ENCODE measurements around the gene ACTN1. TPM values are rescaled to one million over a fixed set of nuclear protein-coding genes. Genes with fewer than 3 reads are reported as not detected.
"Not testable (repeated sequence)": the region's sequence is repeated elsewhere in the genome, so short reads cannot be mapped to it uniquely, and the experiment has no call there.

Gene ACTN1
- total RNA-seq, result 10 to 100 TPM; 10.0 to 17.3 (median 14.1) TPM

GRCh38 chr14:68979021-68979721 is at the start of gene ACTN1:
Gene ACTN1, minus strand, starts transcription at chr14:68979302. Its CDS starts 246 bp downstream, at chr14:68979056.
- H3K27ac ChIP-seq, result peak within 1 kb of the TSS; percentile 79 to 89 (median 80)
- no peaks in the 10 kb centered on the region for H3K9me3 ChIP-seq
- in situ Hi-C loops (cut with MboI; ENCODE audit: low sequenced_read_pairs in 4 of 4) (no loop called here), intact Hi-C loops (cut with DNase I; ENCODE audit: low total_unique reads) (loop anchor here (2.0 kb wide), 3 partner anchors 42 to 112 kb away; no protein-coding TSS in a partner anchor)
- no peaks in the 10 kb centered on the region for H3K36me3 ChIP-seq
- H3K4me3 ChIP-seq, result peak within 1 kb of the TSS; percentile 75 to 99 (median 88)
- TF ChIP-seq, protein P1, sequence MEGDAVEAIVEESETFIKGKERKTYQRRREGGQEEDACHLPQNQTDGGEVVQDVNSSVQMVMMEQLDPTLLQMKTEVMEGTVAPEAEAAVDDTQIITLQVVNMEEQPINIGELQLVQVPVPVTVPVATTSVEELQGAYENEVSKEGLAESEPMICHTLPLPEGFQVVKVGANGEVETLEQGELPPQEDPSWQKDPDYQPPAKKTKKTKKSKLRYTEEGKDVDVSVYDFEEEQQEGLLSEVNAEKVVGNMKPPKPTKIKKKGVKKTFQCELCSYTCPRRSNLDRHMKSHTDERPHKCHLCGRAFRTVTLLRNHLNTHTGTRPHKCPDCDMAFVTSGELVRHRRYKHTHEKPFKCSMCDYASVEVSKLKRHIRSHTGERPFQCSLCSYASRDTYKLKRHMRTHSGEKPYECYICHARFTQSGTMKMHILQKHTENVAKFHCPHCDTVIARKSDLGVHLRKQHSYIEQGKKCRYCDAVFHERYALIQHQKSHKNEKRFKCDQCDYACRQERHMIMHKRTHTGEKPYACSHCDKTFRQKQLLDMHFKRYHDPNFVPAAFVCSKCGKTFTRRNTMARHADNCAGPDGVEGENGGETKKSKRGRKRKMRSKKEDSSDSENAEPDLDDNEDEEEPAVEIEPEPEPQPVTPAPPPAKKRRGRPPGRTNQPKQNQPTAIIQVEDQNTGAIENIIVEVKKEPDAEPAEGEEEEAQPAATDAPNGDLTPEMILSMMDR (IDR thresholded peaks at IDR 0.05 in 4 of 5, conservative IDR thresholded peaks at IDR 0.05 in 1 of 5), result no peak
- TF ChIP-seq POLR2A (IDR thresholded peaks at IDR 0.05), result peak; percentile 65 to 86
- no peaks in the 10 kb centered on the region for H3K4me1 ChIP-seq
- DNase-seq (peak; percentile 85 to 91), ATAC-seq (peak; percentile 82 to 84)
- H3K27me3 ChIP-seq, result no peaks in the 10 kb centered on the region

- ATAC-seq (no peak), DNase-seq (no peak)
- no peaks in the 10 kb centered on the region for H3K9me3 ChIP-seq
- H3K27me3 ChIP-seq, result no peaks in the 10 kb centered on the region
- H3K27ac ChIP-seq, result no peak overlapping the region
- no peaks in the 10 kb centered on the region for H3K4me1 ChIP-seq
- H3K36me3 ChIP-seq, result no peaks in the 10 kb centered on the region
- H3K4me3 ChIP-seq, result no peak overlapping the region
- in situ Hi-C loops (cut with MboI; ENCODE audit: low sequenced_read_pairs in 4 of 4) (no loop called here), intact Hi-C loops (cut with DNase I; ENCODE audit: low total_unique reads) (no loop called here)
- TF ChIP-seq, protein P1 (IDR thresholded peaks at IDR 0.05 in 4 of 5, conservative IDR thresholded peaks at IDR 0.05 in 1 of 5), result no peak
- TF ChIP-seq POLR2A (IDR thresholded peaks at IDR 0.05), result no peak
Measured at GRCh38 chr14:69027242-69027913, 48.3 kb upstream of the ACTN1 start.

DNA sequence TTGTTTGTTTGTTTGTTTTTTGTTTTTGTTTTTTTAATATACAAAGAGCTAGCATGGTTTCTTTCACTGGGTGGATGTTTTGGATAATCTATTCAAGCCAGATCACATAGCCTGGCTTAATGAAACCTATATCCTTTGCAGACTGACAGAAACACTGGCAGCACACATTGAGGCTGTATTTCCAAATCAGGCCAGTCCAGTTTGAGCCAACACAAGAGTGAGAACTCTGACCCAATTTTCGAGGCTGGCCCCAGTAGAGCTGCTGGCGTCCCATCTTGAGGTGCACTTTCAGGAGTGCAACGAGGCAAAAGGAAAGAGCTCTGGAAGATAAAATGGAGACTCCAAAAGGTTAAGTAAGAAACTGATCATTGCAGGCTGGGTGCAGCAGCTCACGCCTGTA is 43.9 kb upstream of the ACTN1 start:
- Histone ChIP-seq H3K4me3 (no peak overlapping the region), H3K4me1 (no peaks in the 10 kb centered on the region), H3K27me3 (no peaks in the 10 kb centered on the region), H3K9me3 (no peaks in the 10 kb centered on the region), H3K36me3 (no peaks in the 10 kb centered on the region), H3K27ac (no peak overlapping the region)
- in situ Hi-C loops (cut with MboI; ENCODE audit: low sequenced_read_pairs in 4 of 4) (no loop called here), intact Hi-C loops (cut with DNase I; ENCODE audit: low total_unique reads) (no loop called here)
- ATAC-seq, result no peak
- TF ChIP-seq, protein P1 (IDR thresholded peaks at IDR 0.05 in 4 of 5, conservative IDR thresholded peaks at IDR 0.05 in 1 of 5), result no peak
- TF ChIP-seq POLR2A (IDR thresholded peaks at IDR 0.05), result no peak
- DNase-seq, result no peak

- H3K9me3 ChIP-seq; H3K27ac ChIP-seq; H3K4me1 ChIP-seq; in situ Hi-C loops (cut with MboI; ENCODE audit: low sequenced_read_pairs in 4 of 4); ATAC-seq; DNase-seq; H3K4me3 ChIP-seq; H3K36me3 ChIP-seq; intact Hi-C loops (cut with DNase I; ENCODE audit: low total_unique reads); H3K27me3 ChIP-seq: not testable (repeated sequence)
Measured at GRCh38 chr14:69022093-69022492, 43.0 kb upstream of the ACTN1 start.

- DNase-seq (no peak), ATAC-seq (no peak)
- H3K4me3 ChIP-seq, result no peak overlapping the region
- no peak overlapping the region for H3K27ac ChIP-seq
- no peaks in the 10 kb centered on the region for H3K4me1 ChIP-seq
- TF ChIP-seq, protein P1 (IDR thresholded peaks at IDR 0.05 in 4 of 5, conservative IDR thresholded peaks at IDR 0.05 in 1 of 5), result no peak
- TF ChIP-seq POLR2A (IDR thresholded peaks at IDR 0.05), result no peak
- no peaks in the 10 kb centered on the region for H3K36me3 ChIP-seq
- no peaks in the 10 kb centered on the region for H3K27me3 ChIP-seq
- intact Hi-C loops (cut with DNase I; ENCODE audit: low total_unique reads) (no loop called here), in situ Hi-C loops (cut with MboI; ENCODE audit: low sequenced_read_pairs in 4 of 4) (no loop called here)
- H3K9me3 ChIP-seq, result no peaks in the 10 kb centered on the region
Measured at GRCh38 chr14:69017706-69018105, 38.6 kb upstream of the ACTN1 start.
